H9 (cell line): ENCODE results near the gene SH3TC1. TPM values are rescaled to one million over a fixed set of nuclear protein-coding genes. Genes with fewer than 3 reads are reported as not detected.

Experiments used
- DNase-seq: peaks from one replicate; pipeline ENCODE4 v3.0.0-alpha.2; 2017
- H2AFZ ChIP-seq: one replicate; pipeline ENCODE4 v1.6.1; 2013; ENCODE audit warnings: mild to moderate bottlenecking, low read length, control low read depth, moderate library complexity
- H2AK5ac ChIP-seq: 2 replicates; pipeline ENCODE4 v1.6.1; 2013; ENCODE audit warnings: low read length, control low read depth, mixed read lengths; ENCODE audit not compliant: insufficient read length
- H2BK120ac ChIP-seq: one replicate; pipeline ENCODE4 v1.6.1; 2013; ENCODE audit warnings: low read depth, mild to moderate bottlenecking, low read length, control low read depth, inconsistent platforms; ENCODE audit not compliant: poor library complexity, severe bottlenecking
- H2BK12ac ChIP-seq: 2 replicates; pipeline ENCODE4 v1.6.1; 2013; ENCODE audit warnings: low read length, control low read depth, mixed read lengths, low read depth; ENCODE audit not compliant: insufficient read length
- H2BK15ac ChIP-seq: 2 replicates; pipeline ENCODE4 v1.6.1; 2013; ENCODE audit warnings: low read depth, low read length, control low read depth
- H2BK20ac ChIP-seq: one replicate; pipeline ENCODE4 v1.6.1; 2013; ENCODE audit warnings: low read depth, mild to moderate bottlenecking, low read length, control low read depth, inconsistent platforms; ENCODE audit not compliant: poor library complexity, severe bottlenecking
- H2BK5ac ChIP-seq: 2 replicates; pipeline ENCODE4 v1.6.1; 2013; ENCODE audit warnings: low read length, control low read depth, mixed read lengths; ENCODE audit not compliant: insufficient read length
- H3K14ac ChIP-seq: 2 replicates; pipeline ENCODE4 v1.6.1; 2013; ENCODE audit warnings: low read length, control low read depth; ENCODE audit not compliant: insufficient read depth
- H3K18ac ChIP-seq: 2 replicates; pipeline ENCODE4 v1.6.1; 2013; ENCODE audit warnings: low read depth, mild to moderate bottlenecking, mixed read lengths, low read length, control low read depth; ENCODE audit not compliant: insufficient read length
- H3K23ac ChIP-seq: 2 replicates; pipeline ENCODE4 v1.6.1; 2013; ENCODE audit warnings: low read length, control low read depth, mixed read lengths, low read depth; ENCODE audit not compliant: insufficient read length
- H3K23me2 ChIP-seq: 2 replicates; pipeline ENCODE4 v1.6.1; 2013; ENCODE audit warnings: low read depth, mild to moderate bottlenecking, mixed read lengths, low read length, control low read depth; ENCODE audit not compliant: insufficient read length, poor library complexity, severe bottlenecking
- H3K27ac ChIP-seq: 2 replicates; pipeline ENCODE4 v1.5.1; 2013; ENCODE audit warnings: low read length, control low read depth, mixed read lengths, low read depth; ENCODE audit not compliant: insufficient read length
- H3K27me3 ChIP-seq: 2 replicates; pipeline ENCODE4 v1.6.1; 2013; ENCODE audit warnings: low read length, control low read depth, inconsistent platforms; ENCODE audit not compliant: insufficient read depth
- H3K4ac ChIP-seq: 2 replicates; pipeline ENCODE4 v1.6.1; 2013; ENCODE audit warnings: low read depth, mild to moderate bottlenecking, control low read depth, inconsistent platforms, low read length, moderate library complexity
- H3K4me1 ChIP-seq: 2 replicates; pipeline ENCODE4 v1.6.1; 2013; ENCODE audit warnings: low read length, control low read depth, inconsistent platforms; ENCODE audit not compliant: insufficient read depth
- H3K4me2 ChIP-seq: 2 replicates; pipeline ENCODE4 v1.6.1; 2013; ENCODE audit warnings: low read length, control low read depth, mixed read lengths; ENCODE audit not compliant: insufficient read length, insufficient read depth
- H3K56ac ChIP-seq: 2 replicates; pipeline ENCODE4 v1.6.1; 2013; ENCODE audit warnings: low read depth, mild to moderate bottlenecking, mixed read lengths, low read length, control low read depth; ENCODE audit not compliant: insufficient read length
- H3K79me1 ChIP-seq: 2 replicates; pipeline ENCODE4 v1.6.1; 2013; ENCODE audit warnings: low read depth, mild to moderate bottlenecking, moderate library complexity, low read length, control low read depth, inconsistent platforms; ENCODE audit not compliant: insufficient read depth, poor library complexity, severe bottlenecking
- H3K79me2 ChIP-seq: 2 replicates; pipeline ENCODE4 v1.6.1; 2013; ENCODE audit warnings: low read length, control low read depth, inconsistent platforms; ENCODE audit not compliant: insufficient read depth
- H3K9ac ChIP-seq: 2 replicates; pipeline ENCODE4 v1.6.1; 2013; ENCODE audit warnings: low read length, control low read depth, mixed read lengths; ENCODE audit not compliant: insufficient read length; ENCODE audit errors: extremely low read depth
- H3K9me3 ChIP-seq: one replicate; pipeline ENCODE4 v1.6.1; 2013; ENCODE audit warnings: low read depth, low read length, inconsistent platforms; ENCODE audit not compliant: control insufficient read depth
- H3T11ph ChIP-seq: one replicate; pipeline ENCODE4 v1.6.1; 2013; ENCODE audit warnings: mild to moderate bottlenecking, low read length, control low read depth, inconsistent platforms
- H4K20me1 ChIP-seq: one replicate; pipeline ENCODE4 v1.6.1; 2013; ENCODE audit not compliant: control insufficient read depth, insufficient read length, insufficient read depth
- H4K5ac ChIP-seq: 2 replicates; pipeline ENCODE4 v1.6.1; 2013; ENCODE audit warnings: low read depth, mild to moderate bottlenecking, mixed read lengths, low read length, control low read depth; ENCODE audit not compliant: insufficient read length
- H4K8ac ChIP-seq: replicated peaks from 2 replicates; pipeline ENCODE4 v1.6.1; 2013; ENCODE audit warnings: low read length, control low read depth, mixed read lengths, low read depth; ENCODE audit not compliant: insufficient read length
- H4K91ac ChIP-seq: 2 replicates; pipeline ENCODE4 v1.6.1; 2013; ENCODE audit warnings: low read depth, mild to moderate bottlenecking, moderate library complexity, mixed read lengths, low read length, control low read depth; ENCODE audit not compliant: insufficient read length
- H3K27ac Mint-ChIP-seq, 3 experiments: 2 replicates in 2 of 3; 3 replicates in 1 of 3; pipeline ENCODE4 v1.8.0; 2020 to 2021; ENCODE audit warnings: mixed read lengths in 3 of 3, mild to moderate bottlenecking in 1 of 3, moderate library complexity in 1 of 3
- H3K27me3 Mint-ChIP-seq: 2 replicates; pipeline ENCODE4 v1.8.0; 2021; ENCODE audit warnings: low read depth, mild to moderate bottlenecking, moderate library complexity, mixed read lengths
- H3K36me3 Mint-ChIP-seq, 3 experiments: 2 replicates in 2 of 3; 3 replicates in 1 of 3; pipeline ENCODE4 v1.8.0; 2020 to 2021; ENCODE audit warnings: low read depth in 3 of 3, mixed read lengths in 3 of 3; ENCODE audit not compliant: insufficient read depth in 1 of 3
- H3K4me1 Mint-ChIP-seq, 2 experiments: 2 replicates each; pipeline ENCODE4 v1.8.0; 2020; ENCODE audit warnings: mixed read lengths in 2 of 2
- H3K4me3 Mint-ChIP-seq, 2 experiments: 2 replicates in 1 of 2; 3 replicates in 1 of 2; pipeline ENCODE4 v1.8.0; 2020 to 2021; ENCODE audit warnings: mild to moderate bottlenecking in 2 of 2, mixed read lengths in 2 of 2, moderate library complexity in 1 of 2
- H3K9me3 Mint-ChIP-seq, 2 experiments: 2 replicates in 1 of 2; 3 replicates in 1 of 2; pipeline ENCODE4 v1.8.0; 2020; ENCODE audit warnings: mild to moderate bottlenecking in 2 of 2, mixed read lengths in 2 of 2, moderate library complexity in 1 of 2
- CTCF ChIP-seq: fragments of 200-600 bp; sonication (generic); conservative IDR thresholded peaks from 3 replicates; pipeline ENCODE4 v1.8.0; 2021; ENCODE audit warnings: antibody characterized with exemption, mild to moderate bottlenecking
- WGBS: extraction: QIAGEN DNeasy Blood & Tissue Kit; methylation state at CpG from one replicate; pipeline ENCODE4 v1.1.7; 2013; ENCODE audit warnings: missing lambda C conversion rate, low lambda C conversion rate, mixed read lengths; ENCODE audit not compliant: insufficient read length; ENCODE audit errors: extremely low coverage; 5-methylcytosine and 5-hydroxymethylcytosine counted together
- total RNA-seq: library from RNA; stranded (reverse); gene quantifications from 2 replicates; pipeline ENCODE4 v1.2.1, GENCODE V29; 2021

The SH3TC1 gene
- total RNA-seq, 1 experiment from 2014 or later: 0.74 TPM

- Histone ChIP-seq H3K27me3 (no peaks in the 10 kb centered on the region), H3K4ac (no peak overlapping the region), H3K9me3 (no peaks in the 10 kb centered on the region), H2BK5ac (no peak overlapping the region), H2BK120ac (no peak overlapping the region), H2AFZ (no peak overlapping the region), H2AK5ac (no peak overlapping the region), H3K18ac (no peak overlapping the region), H4K20me1 (no peaks in the 10 kb centered on the region), H4K8ac (no peak overlapping the region), H4K91ac (no peak overlapping the region), H3K23ac (no peak overlapping the region), H2BK15ac (no peak overlapping the region), H2BK12ac (no peak overlapping the region), H3K56ac (no peak overlapping the region), H3K9ac (no peak overlapping the region), H3K79me1 (no peaks in the 10 kb centered on the region), H3K4me1 (no peaks in the 10 kb centered on the region), H4K5ac (no peak overlapping the region), H3K23me2 (no peaks in the 10 kb centered on the region), H2BK20ac (no peak overlapping the region), H3K79me2 (no peaks in the 10 kb centered on the region), H3K14ac (no peak overlapping the region), H3K4me2 (no peak overlapping the region), H3K27ac (no peak overlapping the region), H3T11ph (no peak overlapping the region)
- Mint-ChIP-seq H3K27me3 (peaks cover 9% of the 10 kb centered on the region), H3K9me3 (peaks cover under 1 to 7% of the 10 kb centered on the region in 2 experiments), H3K27ac (no peak overlapping the region), H3K4me1 (peaks cover 0 to 2% of the 10 kb centered on the region in 2 experiments; a peak in 1 of 4 replicates), H3K36me3 (0 out of 7 replicates have a peak, but pooled peaks cover 0 to under 1% (median 0%) of the 10 kb centered on the region in 3 experiments), H3K4me3 (no peak overlapping the region)
- DNase-seq: no peak
- TF ChIP-seq CTCF: no peak
- no CpG with 5 or more reads among the region's 13 CpGs for WGBS
Measured at GRCh38 chr4:8173492-8174242, 25.4 kb upstream of the SH3TC1 start.
